ENCODE data around the gene DRAM2.
"Not testable (repeated sequence)": the region's sequence is repeated elsewhere in the genome, so short reads cannot be mapped to it uniquely, and the experiment has no call there.

The DRAM2 gene

GRCh38 chr1:111141245-111142220 is 1.6 kb upstream of the DRAM2 start:
- DNase-seq: no peak

- no peak for DNase-seq
These were observed 731 bp upstream of the DRAM2 start for GRCh38 chr1:111140680-111140967.

- DNase-seq: no peak
These were observed 453 bp downstream of the DRAM2 start for GRCh38 chr1:111139324-111139955.

- DNase-seq: no peak
These were observed 6.0 kb downstream of the DRAM2 start for GRCh38 chr1:111133866-111134265.

GRCh38 chr1:111131693-111132092 is 8.2 kb downstream of the DRAM2 start:
- DNase-seq: no peak

- DNase-seq: no peak
These were observed 10.5 kb downstream of the DRAM2 start for GRCh38 chr1:111129376-111129775.

GRCh38 chr1:111127923-111128643 is 11.8 kb downstream of the DRAM2 start:
- DNase-seq: no peak

- no peak for DNase-seq
These were observed 13.5 kb downstream of the DRAM2 start for GRCh38 chr1:111126354-111126753.

- DNase-seq: no peak
These were observed 23.4 kb downstream of the DRAM2 start for GRCh38 chr1:111116496-111116895.

- DNase-seq: no peak
These were observed 29.5 kb downstream of the DRAM2 start for GRCh38 chr1:111110197-111110899.

- no peak for DNase-seq
These were observed 34.9 kb downstream of the DRAM2 start for GRCh38 chr1:111104981-111105380.

- DNase-seq: no peak
These were observed 37.8 kb downstream of the DRAM2 start for GRCh38 chr1:111101854-111102642.

- no peak for DNase-seq
These were observed 40.6 kb downstream of the DRAM2 start for GRCh38 chr1:111099289-111099688.

GRCh38 chr1:111097356-111098099 is 42.4 kb downstream of the DRAM2 start:
- no peak for DNase-seq

- DNase-seq: not testable (repeated sequence)
These were observed 44.5 kb downstream of the DRAM2 start for GRCh38 chr1:111095421-111095820.

- no peak for DNase-seq
These were observed 50.3 kb downstream of the DRAM2 start for GRCh38 chr1:111089638-111090037.

GRCh38 chr1:111085676-111086075 is 54.2 kb downstream of the DRAM2 start:
- DNase-seq: no peak

- DNase-seq: no peak
These were observed 54.9 kb downstream of the DRAM2 start for GRCh38 chr1:111084999-111085398.

- no peak for DNase-seq
These were observed 57.3 kb downstream of the DRAM2 start for GRCh38 chr1:111082421-111083203.

- DNase-seq: not testable (repeated sequence)
These were observed 60.6 kb downstream of the DRAM2 start for GRCh38 chr1:111079329-111079728.

GRCh38 chr1:111077312-111077711 is 62.6 kb downstream of the DRAM2 start:
- not testable (repeated sequence) for DNase-seq

Data from NCI-H187 treated with DMSO at 0.1 percent for 48 hours (cell line).